Hematopoietic multipotent progenitor cell treated with erythropoietin and hydrocortisone succinate and interleukin-3 and kit ligand, for 15 days (in vitro differentiated cells): Measurements from ENCODE around the gene ZC3H7B.

Source experiments
- DNase-seq: peaks from one replicate; pipeline ENCODE4 v3.0.0-alpha.2; 2015; ENCODE audit warnings: low spot score

The ZC3H7B gene

DNA sequence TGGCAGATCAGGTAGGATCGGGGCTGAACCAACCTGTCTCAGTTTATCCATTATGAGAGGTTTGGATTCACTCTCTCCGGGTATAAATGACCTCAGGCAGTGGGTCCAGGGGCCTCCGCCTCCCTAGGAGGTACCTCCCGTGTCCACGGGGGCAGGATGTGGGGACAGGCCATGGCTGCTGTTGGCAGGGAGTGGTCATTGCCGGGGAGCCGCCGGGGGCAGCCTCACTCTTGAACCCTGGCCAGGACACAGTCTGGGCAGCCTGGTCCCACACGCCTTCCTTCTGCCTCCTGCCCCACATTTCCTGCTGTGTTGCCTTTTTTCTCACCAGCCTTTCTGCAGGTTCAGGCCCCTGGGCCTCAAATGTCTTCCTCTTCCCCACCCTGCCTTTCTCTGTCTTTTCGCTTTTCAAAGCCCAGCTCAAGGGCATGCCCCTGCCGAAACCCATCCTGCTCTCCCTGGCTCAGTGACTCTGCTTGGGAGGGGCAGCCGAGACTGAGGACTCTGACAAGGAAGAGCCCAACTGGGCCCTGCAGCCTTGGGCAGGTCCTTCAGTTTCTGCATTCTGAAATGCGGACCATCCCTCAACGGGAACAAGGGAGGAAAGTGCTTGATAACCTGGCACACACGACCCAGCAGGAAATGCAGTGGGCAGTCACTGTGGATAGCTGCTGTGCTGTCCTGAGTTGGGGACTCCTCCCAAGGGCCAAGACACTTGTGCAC, 31.1 kb downstream of the ZC3H7B start:
- DNase-seq: no peak

DNA sequence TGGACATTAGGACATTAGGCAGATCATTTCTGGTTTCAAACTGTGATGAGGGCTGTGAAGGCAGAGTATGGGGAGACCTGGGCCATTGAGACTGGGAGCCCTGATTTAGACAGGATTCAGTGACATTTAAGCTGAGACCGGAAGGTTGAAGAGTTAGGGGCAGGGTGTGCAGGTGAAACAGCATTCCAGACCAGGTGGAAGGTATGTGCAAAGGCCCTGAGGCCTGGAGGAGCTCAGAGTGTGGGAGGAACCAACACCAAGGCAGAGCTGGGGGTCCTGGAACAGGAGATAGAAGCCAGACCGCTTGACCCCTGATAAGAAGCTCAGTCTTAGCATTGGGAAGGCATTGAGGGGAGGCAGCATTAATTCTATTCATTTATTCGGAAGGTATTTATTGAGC, 32.5 kb downstream of the ZC3H7B start:
- DNase-seq: no peak

DNA sequence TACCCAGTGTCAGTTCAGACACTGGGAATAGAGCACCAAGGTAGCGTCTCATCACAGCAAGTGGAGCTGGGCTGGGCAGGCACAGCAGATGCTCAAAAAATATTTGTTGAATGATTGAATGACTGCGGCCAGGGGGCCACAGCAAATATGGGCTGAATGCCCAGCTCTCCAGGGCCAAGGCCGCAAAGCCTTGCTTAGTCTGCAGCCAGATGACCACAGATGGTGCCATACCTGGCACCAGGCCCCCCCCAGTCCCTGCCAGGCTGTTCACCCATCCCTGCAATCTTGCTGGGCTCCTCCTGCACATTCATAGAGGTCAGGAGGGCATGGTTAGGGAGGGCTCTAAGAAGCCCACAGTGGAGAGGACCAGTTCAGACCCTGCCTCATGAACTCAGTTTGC, 32.9 kb downstream of the ZC3H7B start:
- no peak for DNase-seq

DNA sequence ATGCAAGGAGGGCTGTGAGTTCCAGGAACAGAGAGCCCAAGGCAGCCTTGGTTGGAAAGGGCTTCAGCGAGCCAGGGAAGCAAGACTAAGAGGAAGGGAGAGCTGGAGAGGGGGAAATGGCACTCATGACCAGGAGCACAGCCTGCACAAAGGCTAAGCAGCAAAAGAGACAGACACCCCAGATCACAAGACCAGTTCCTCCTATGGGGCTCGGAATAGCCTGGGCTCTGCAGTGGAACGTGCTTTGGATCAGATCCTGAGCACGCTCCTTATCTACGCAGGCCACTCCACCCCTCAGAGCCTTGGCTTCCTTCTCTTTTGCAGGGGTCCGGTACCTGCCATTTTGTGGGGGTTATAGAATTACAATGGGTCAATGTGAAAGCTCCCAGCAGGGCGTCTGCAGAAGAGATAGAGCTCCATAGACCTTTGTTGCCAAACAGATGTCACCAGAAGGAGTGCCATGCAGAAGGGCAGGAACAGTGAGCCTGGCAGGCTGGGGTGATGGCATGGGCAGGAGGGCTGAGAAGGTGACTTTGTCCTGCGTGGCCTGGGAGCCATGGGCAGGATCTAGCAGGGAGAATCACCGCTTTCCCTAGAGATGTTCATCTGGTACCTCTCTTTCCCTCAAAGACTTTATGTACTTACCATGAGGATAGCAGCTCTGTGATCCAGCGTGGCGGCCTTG, 33.8 kb downstream of the ZC3H7B start:
- DNase-seq: no peak

DNA sequence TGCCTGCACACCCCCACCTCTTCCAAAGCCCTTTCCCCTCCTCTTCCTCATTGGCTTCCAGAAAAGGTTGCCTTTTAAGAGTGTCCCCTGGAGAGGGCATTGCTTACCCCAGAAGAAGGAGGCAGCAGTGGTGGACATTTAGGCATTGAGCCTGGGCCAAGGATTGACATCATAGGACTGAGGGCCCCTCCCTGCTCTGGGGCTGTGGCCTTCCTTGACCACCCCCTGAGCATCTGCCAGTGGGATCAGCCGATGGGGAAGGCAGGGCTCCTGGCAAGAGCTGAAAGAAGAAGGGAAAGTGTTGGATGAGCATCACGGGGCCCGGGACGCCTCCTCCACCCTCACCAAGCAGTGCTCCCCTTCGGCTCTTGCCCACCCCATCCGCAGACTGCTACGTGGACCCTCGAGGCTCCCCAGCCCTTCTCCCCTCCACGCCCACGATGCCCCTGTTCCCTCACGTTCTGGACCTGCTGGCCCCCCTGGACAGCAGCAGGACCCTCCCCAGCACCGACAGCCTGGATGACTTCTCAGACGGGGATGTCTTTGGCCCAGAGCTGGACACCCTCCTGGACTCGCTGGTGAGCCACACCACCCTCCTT, 37.4 kb downstream of the ZC3H7B start:
- no peak for DNase-seq

DNA sequence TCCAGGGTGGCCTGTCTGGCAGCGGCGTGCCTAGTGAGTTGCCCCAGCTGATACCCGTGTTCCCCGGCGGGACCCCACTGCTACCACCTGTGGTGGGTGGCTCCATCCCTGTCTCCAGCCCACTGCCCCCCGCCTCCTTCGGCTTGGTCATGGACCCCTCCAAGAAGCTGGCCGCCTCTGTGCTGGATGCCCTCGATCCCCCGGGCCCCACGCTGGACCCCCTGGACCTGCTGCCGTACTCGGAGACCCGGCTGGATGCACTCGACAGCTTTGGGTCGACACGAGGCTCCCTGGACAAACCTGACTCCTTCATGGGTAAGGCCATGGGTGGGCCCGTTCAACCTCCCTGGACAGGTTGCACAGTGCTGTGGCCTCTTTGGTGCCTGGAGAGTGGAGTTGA, 38.5 kb downstream of the ZC3H7B start:
- no peak for DNase-seq

DNA sequence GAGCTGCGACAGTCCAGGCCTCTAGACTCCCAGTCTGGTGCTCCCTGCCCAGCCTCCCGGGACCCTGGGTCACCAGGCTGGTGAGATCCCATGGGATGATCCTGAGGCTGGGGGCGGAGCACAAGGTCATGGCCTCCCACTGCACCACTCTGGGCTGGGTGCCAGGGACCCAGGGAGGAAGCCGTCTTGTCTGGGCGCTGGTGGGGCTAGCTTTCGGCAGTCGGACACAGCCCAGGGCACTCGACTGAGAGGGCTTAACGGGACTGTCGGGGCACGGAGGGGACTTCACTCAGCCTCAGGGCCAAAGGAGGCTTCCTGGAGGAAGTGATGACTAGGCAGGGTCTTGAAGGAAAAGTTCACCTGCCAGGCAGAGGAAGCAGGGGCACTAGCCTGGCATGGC, 39.0 kb downstream of the ZC3H7B start:
- DNase-seq: no peak

DNA sequence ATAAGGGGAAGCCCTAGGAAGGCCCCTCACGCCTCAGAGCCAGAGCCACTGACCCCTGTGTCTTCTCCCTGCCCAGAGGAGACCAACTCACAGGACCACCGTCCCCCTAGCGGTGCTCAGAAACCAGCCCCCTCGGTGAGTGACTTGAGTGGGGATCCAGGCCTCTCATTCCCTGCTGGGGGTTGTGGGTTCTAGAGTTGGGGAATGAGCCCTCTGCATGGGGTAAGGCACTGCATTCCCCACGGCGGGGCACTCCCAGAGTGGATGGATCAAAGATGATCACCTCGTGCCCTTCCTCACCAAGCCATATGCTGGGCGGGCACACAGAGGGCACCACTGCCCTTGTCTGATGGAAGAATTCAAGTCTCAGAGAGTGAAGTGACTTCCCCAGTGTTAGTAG, 39.7 kb downstream of the ZC3H7B start:
- DNase-seq: no peak

DNA sequence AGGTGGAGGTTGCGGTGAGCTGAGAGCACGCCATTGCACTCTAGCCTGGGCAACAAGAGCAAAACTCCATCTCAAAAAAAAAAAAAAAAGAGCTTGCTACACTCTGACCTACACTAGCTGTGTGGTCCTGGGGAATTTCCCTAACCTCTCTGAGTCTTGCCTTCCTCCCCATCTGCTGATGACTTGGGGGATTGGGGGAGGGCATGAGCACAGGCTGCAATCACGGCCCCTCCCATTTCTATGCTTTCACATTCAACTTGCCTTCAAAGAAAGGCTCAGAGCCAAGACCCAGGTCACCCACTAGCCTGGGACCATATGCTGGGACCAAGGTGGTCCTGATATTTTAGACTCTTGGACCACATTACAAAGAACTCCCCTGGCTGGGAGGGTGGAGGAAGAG, 40.7 kb downstream of the ZC3H7B start:
- DNase-seq: no peak

DNA sequence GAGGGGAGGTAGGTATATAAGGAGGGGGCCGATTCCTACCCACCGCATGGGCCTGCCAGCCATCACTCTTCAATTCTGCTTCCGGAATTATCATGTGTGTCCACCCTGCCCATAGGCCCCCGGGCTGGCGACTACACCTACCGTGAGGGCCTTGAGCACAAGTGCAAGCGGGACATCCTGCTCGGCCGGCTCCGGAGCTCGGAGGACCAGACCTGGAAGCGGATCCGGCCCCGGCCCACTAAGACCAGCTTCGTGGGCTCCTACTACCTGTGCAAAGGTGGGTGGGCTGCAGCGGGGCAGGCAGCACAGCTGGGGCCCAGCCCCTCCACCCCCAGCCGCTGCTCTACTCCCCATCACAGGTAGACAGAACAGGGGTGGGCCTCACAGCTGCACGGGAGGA, 42.0 kb downstream of the ZC3H7B start:
- no peak for DNase-seq

DNA sequence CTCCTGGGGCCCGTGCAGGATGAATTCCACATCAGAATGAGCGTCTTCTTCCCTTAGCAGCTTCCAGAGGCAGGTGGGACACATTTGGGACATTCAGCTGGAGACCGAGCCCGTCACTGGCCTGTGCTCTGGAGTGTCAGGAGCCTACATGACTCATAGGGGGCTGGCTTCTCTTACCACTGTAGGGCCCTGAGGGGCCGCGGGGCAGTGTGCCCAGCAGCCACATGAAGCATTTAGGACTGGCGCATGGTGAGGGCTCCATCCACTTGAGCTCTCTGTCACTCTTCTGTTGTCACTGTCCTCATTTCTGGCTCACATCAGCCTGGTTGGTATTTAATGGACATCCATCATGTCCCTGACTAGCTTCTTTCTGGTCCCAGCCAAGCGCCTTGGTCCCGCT, 42.4 kb downstream of the ZC3H7B start:
- DNase-seq: no peak

DNA sequence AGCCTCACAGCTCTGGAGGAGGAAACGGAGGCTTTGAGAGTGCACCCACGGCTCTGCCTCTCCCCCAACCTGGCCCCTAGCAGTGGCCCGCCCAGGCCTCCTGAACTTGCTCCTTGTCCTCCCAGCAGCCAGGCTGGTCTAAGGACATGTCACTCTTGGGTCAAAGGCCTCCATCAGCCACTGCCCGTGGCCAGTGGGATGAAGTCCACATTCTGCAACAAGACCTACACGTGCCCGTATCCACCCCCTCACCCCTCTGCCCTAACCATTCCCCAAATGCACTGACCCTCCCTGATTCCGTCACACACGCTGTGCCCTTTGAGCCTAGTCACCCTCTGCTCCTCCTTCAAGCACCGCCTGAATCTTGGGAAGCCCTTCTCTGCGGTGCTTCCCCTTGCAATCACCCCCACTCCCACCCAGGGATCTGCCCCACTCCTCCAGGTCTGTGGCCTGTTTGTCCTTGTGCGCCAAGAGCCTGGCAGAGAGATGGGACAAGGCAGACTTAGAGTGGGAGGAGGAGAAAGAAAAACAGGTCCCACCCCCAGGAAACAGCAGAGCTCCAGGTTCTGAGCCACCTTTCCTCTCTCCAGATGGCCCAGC, 43.0 kb downstream of the ZC3H7B start:
- DNase-seq: no peak

DNA sequence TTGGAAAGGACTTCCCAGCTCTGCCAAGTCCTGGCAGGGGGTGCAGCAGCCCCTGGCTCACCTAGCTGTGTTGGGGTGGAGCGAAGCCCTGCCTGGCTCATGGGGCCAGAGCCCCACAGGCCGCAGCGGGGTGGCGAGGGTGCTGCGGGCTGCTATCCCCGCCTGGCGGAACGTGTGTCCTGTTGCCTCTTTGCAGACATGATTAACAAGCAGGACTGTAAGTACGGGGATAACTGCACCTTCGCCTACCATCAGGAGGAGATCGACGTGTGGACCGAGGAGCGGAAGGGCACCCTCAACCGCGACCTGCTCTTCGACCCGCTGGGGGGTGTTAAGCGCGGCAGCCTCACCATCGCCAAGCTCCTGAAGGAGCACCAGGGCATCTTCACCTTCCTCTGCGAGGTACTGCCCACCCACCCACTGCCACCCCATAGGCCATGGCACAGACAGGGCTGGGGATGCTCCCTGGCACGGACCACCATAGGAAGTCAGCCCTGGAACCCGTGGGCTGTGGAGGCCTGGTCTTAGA, 44.5 kb downstream of the ZC3H7B start:
- DNase-seq: no peak

DNA sequence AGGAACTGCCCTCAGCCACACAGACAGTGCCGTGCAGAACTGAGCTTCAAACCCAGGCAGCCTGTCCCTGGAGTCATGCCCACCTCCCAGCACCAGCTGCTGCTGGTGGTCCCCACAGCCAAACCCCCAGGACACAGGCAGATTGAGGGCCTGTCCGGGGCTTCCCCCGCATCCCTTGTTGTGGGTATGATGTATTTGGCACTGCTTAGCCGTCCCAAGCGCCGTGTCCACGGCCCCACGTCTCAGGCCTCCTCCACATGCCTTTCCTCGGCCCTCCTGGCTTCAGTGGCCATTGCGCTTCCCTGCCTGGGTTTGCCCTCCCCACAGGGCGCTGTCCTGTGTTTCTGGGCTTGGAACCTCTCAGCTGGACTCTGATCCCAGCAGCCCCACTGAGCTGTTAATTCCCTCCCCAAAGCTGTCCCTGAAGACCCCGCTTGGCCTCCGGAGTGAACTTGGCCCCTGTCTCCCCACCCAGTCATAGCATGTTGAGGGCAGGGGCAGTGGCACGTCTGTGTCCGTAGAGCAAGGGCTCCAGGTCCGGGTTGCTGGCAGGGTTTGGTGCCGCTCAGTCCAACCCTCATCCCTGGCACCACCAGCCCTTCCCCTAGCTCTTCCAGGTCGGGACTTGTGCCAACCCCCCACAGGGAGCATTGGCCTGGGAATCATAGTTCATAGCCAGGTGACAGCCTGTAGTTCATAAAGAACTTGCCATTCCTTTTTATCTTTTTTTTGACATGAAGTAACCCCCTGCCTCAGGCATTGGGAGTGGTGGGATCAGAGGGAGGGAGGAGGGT, 45.9 kb downstream of the ZC3H7B start:
- no peak for DNase-seq

DNA sequence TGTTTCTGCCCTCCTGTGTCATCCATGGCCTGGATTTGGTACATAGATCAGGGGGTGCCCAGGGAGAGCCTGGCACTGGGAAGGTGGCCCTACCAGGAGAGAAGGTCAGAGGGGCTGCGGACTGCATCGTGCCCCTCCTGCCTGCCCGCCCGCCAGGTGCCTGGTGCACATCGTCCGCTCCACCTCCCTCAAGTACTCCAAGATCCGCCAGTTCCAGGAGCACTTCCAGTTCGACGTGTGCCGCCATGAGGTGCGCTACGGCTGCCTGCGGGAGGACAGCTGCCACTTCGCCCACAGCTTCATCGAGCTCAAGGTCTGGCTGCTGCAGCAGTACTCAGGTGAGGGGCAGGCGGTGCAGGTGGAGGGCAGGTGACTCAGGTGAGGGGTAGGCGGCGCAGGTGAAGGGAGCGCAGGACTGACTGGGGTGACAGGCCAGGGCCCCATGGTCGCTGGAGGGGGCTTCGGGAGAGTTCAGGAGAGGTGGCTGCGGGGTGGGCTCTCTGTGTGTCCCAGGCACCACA, 47.7 kb downstream of the ZC3H7B start:
- no peak for DNase-seq

DNA sequence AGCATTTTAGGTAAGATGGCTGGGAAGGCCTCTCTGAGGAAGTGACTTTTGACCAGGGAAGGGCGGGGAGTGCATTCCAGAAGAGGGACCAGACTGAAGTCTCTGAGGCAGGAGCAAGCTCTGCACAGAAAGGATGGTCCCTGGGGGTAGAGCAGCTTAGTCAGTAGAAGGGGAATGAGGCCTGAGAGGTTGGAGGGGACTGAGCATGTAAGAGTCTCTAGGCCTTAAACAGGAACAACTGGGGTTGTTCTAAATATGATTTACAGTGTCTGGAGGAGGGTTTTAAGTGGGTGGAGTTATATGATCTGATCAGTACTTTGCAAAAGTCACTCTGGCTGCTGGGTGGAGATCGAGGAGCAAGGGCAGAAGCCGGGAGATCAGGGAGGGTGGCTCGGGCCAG, 48.8 kb downstream of the ZC3H7B start:
- peak; percentile 18 for DNase-seq

DNA sequence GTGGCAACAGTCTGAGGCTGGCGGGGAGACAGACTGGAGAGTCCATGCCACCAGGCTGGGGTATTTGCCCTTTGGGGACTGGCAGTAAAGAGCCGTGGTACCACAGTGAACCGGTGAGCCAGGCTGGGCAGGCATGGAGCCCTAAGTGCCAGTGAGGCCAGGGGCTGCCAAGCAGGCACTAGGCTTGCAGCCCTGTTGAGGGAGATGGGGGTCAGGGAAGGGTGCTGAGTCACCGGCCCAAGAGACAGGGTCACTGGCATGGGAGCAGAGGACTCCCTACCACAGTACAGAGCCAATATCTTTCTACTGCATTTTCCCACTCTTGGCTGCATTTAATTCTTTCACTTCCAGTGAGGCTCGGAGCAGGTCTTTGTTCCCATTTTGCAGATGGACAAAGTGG, 49.7 kb downstream of the ZC3H7B start:
- no peak for DNase-seq

DNA sequence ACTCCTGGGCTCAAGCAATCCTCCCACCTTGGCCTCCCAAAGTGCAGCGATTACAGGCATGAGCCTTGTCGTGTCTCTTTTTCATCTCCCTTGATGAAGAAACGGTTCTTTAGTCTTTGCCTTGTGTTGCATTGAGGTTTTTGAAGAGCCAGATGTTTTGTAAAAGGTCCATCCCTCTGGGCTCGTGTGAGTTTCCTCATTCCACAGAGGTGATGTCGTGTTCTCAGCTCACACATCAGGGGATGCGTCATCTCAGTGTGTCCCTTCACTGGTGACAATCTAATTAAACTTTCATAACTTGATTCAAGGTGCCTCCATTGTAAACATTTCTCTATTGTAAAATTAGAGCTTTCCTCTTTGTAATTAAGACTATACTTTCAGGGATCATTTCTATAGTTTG, 50.7 kb downstream of the ZC3H7B start:
- DNase-seq: no peak

DNA sequence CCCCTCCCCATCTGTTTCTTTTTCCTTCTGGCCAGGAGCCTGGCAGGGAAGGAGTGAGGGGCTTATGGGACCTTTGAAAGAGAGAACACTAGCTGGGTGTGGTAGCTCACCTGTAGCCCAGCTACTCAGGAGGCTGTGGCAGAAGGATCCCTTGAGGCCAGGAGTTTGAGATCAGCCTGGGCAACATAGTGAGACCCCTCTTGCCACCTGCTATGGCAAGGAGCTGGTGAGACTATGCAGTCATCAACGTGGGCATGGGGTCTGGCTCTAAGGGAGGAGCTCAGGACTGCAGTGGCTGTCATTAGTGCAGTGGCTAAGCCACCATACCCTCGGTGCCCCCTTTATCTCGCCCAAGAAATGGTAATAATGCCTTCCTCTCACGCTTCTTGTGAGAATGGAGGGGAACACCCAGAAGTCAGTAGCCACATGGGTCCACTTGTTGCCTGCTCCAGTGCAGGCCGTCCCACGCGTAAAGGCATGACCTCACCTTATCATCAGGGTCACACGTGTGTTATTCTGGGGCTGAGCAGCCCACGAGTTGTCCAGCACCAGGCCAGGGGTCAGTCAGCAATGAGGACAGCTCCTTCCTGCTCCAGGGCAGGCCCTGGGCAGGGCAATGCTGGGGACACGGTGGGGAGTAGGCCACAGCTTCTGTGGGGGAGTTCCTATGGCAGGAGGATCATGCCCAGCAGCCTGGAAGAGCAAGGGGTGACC, 52.7 kb downstream of the ZC3H7B start:
- no peak for DNase-seq

DNA sequence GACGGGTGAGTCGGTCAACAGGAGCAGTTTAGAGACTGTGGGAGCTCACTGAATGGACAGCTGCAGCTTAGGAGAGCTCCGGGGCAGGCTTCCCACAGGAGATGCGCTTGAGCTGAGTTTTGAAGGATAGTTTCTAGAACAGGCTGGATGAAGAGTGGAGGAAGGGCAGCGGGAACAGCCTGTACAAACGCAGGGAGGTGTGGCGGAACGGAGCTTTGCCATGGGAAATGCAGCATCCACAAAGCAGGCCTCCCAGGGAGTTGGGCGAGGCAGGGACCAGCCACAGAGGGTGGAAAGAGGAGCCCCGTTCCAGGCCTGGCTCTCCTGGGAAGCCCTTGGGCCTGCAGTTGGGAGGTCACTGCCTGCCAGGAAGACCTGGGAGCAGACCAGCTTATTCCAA, 53.7 kb downstream of the ZC3H7B start:
- no peak for DNase-seq

DNA sequence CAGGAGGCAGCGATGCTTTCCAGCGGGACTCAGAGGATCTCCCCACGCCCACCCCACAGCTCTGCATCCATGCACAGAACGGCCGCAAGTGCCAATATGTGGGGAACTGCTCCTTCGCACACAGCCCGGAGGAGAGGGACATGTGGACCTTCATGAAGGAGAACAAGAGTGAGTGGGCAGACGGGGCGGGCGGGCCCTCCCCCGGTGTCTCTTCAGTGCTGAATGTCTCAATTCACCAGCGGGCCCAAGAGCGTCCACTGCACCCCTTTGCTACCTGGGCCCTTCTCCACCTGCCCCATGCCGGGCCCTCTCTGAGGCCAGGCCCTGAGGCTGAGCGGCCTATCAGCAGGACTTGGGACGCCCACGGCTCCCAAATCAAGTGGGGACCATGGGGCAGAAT, 54.6 kb downstream of the ZC3H7B start:
- DNase-seq: no peak
